Panc1 (cell line): ENCODE measurements around the gene ZYG11B. TPM values are rescaled to one million over a fixed set of nuclear protein-coding genes. Genes with fewer than 3 reads are reported as not detected.

Experiments used
- ATAC-seq: fragments of 200-7000 bp; cut with Tn5 transposase; 2 replicates; pipeline ENCODE4 v1.9.1; 2020; ENCODE audit warnings: mild to moderate bottlenecking, moderate library complexity
- BruUV-seq: library from RNA; stranded (reverse); fragments of 400-500 nt; replicated peaks from 2 replicates; lab custom pipeline; 2021; lab: Mats Ljungman, UMichigan
- CTCF ChIA-PET: fragments of 300-600 bp; sonication (Branson Sonifier 250); formaldehyde crosslinking; loops from one replicate; lab custom pipeline; 2022; ENCODE audit warnings: antibody characterized with exemption; lab: Charles Lee
- POLR2A ChIA-PET: fragments of 300-600 bp; sonication (Branson Sonifier 250); formaldehyde crosslinking; loops from one replicate; lab custom pipeline; 2022; ENCODE audit warnings: antibody characterized with exemption; lab: Charles Lee
- DNase-seq: peaks from one replicate; pipeline ENCODE4 v3.0.0-alpha.2; 2010; ENCODE audit warnings: low read depth, low spot score
- H3K27ac ChIP-seq: 2 replicates; pipeline ENCODE4 v1.5.1; 2011; ENCODE audit warnings: mild to moderate bottlenecking, low read length, inconsistent platforms
- H3K27me3 ChIP-seq: fragments of 200-500 bp; sonication (Bioruptor generic); 2 replicates; pipeline ENCODE4 v1.6.0; 2014; ENCODE audit warnings: low read length, inconsistent platforms; ENCODE audit not compliant: control insufficient read depth, insufficient read depth
- H3K36me3 ChIP-seq: fragments of 200-500 bp; sonication (Bioruptor generic); 2 replicates; pipeline ENCODE4 v1.5.1; 2014; ENCODE audit warnings: inconsistent platforms, mild to moderate bottlenecking, low read length, moderate library complexity; ENCODE audit not compliant: control insufficient read depth, insufficient read depth
- H3K4me1 ChIP-seq: 2 replicates; pipeline ENCODE4 v1.5.1; 2011; ENCODE audit warnings: inconsistent platforms, mild to moderate bottlenecking, low read length, moderate library complexity; ENCODE audit not compliant: control insufficient read depth, insufficient read depth
- H3K4me3 ChIP-seq, 2 experiments: 2 replicates each; pipeline ENCODE4 v1.5.1; 2011 to 2012; ENCODE audit warnings: low read depth in 2 of 2, low read length in 2 of 2, mild to moderate bottlenecking in 2 of 2, inconsistent platforms in 1 of 2, moderate library complexity in 1 of 2
- H3K9me3 ChIP-seq: fragments of 200-500 bp; sonication (Bioruptor generic); 2 replicates; pipeline ENCODE4 v1.5.1; 2014; ENCODE audit warnings: low read depth, mild to moderate bottlenecking, inconsistent platforms, low read length, moderate library complexity; ENCODE audit not compliant: control insufficient read depth, insufficient read depth
- CTCF ChIP-seq: fragments of 450-650 bp; IDR thresholded peaks from 2 replicates; pipeline ENCODE4 v1.5.1; 2017; ENCODE audit warnings: mild to moderate bottlenecking
- POLR2AphosphoS5 ChIP-seq: IDR thresholded peaks from 2 replicates; pipeline ENCODE4 v1.6.1; 2012; ENCODE audit warnings: mild to moderate bottlenecking, low read depth, low read length, moderate library complexity
- SIN3A ChIP-seq: IDR thresholded peaks from 2 replicates; pipeline ENCODE4 v1.6.1; 2012; ENCODE audit warnings: low read depth, mild to moderate bottlenecking, low read length, moderate library complexity, borderline replicate concordance; ENCODE audit not compliant: insufficient read depth
- TCF7L2 ChIP-seq: IDR thresholded peaks from 2 replicates; pipeline ENCODE4 v1.6.1; 2011; ENCODE audit warnings: mild to moderate bottlenecking, low read depth, low read length, inconsistent platforms
- in situ Hi-C: cut with HindIII; loops from 2 replicates; pipeline ENCODE4 v1.10.0; 2016; ENCODE audit warnings: low sequenced_read_pairs, low pct_unique_long_range_greater_than_20kb
- intact Hi-C: fragments of 100-400 bp; cut with micrococcal nuclease; formaldehyde crosslinking; loops from one replicate; pipeline ENCODE4 v1.10.0; 2022; ENCODE audit not compliant: unreplicated experiment
- total RNA-seq: library from RNA; stranded (reverse); gene quantifications from one replicate; pipeline ENCODE4 v1.2.1, GENCODE V29; 2021; ENCODE audit not compliant: unreplicated experiment
- TF ChIP-seq, protein P1 (sequence below), 2 experiments: IDR thresholded peaks; 2 replicates each; pipeline ENCODE4 v1.6.1; 2011 to 2012; ENCODE audit warnings: low read depth in 2 of 2, control low read depth in 1 of 2, low read length in 1 of 2, mild to moderate bottlenecking in 1 of 2, moderate library complexity in 1 of 2; ENCODE audit not compliant: insufficient read depth in 1 of 2

ZYG11B gene
- total RNA-seq, 1 experiment from 2014 or later = 30.7 TPM

- POLR2A ChIA-PET = interaction anchor here (0.5 to 0.6 kb wide), 2 partner anchors 499 to 965 kb away, joined by 4 to 5 read pairs; no protein-coding TSS in a partner anchor
These were observed 32.4 kb upstream of the ZYG11B start for GRCh38 chr1:52693843-52694242.

GRCh38 chr1:52695627-52696026 is 30.6 kb upstream of the ZYG11B start:
- Histone ChIP-seq H3K27me3 (no peaks in the 10 kb centered on the region), H3K4me1 (peaks cover 10% of the 10 kb centered on the region), H3K9me3 (no peaks in the 10 kb centered on the region), H3K27ac (no peak overlapping the region), H3K4me3 (no peak overlapping the region), H3K36me3 (0 out of 2 replicates have a peak, but pooled peaks cover 4% of the 10 kb centered on the region)
- no peak for TF ChIP-seq POLR2AphosphoS5
- no peak for TF ChIP-seq SIN3A
- TF ChIP-seq, protein P1, sequence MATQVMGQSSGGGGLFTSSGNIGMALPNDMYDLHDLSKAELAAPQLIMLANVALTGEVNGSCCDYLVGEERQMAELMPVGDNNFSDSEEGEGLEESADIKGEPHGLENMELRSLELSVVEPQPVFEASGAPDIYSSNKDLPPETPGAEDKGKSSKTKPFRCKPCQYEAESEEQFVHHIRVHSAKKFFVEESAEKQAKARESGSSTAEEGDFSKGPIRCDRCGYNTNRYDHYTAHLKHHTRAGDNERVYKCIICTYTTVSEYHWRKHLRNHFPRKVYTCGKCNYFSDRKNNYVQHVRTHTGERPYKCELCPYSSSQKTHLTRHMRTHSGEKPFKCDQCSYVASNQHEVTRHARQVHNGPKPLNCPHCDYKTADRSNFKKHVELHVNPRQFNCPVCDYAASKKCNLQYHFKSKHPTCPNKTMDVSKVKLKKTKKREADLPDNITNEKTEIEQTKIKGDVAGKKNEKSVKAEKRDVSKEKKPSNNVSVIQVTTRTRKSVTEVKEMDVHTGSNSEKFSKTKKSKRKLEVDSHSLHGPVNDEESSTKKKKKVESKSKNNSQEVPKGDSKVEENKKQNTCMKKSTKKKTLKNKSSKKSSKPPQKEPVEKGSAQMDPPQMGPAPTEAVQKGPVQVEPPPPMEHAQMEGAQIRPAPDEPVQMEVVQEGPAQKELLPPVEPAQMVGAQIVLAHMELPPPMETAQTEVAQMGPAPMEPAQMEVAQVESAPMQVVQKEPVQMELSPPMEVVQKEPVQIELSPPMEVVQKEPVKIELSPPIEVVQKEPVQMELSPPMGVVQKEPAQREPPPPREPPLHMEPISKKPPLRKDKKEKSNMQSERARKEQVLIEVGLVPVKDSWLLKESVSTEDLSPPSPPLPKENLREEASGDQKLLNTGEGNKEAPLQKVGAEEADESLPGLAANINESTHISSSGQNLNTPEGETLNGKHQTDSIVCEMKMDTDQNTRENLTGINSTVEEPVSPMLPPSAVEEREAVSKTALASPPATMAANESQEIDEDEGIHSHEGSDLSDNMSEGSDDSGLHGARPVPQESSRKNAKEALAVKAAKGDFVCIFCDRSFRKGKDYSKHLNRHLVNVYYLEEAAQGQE (IDR thresholded peaks at IDR 0.05; ENCODE audit: insufficient read depth in 1 of 2, low read depth in 2 of 2, low read length in 1 of 2) = no peak
- TF ChIP-seq CTCF = no peak
- TF ChIP-seq TCF7L2 = no peak
- CTCF ChIA-PET = no interaction called here
- POLR2A ChIA-PET = no interaction called here
- ATAC-seq (no peak), DNase-seq (no peak)
- TSS peak; percentile 83 for BruUV-seq
- intact Hi-C loops = no loop called here
- in situ Hi-C loops = no loop called here

More at GRCh38 chr1:52693843-52694242, 32.4 kb upstream of the ZYG11B start:
- BruUV-seq = no TSS peak
- peaks cover 9% of the 10 kb centered on the region for H3K36me3 ChIP-seq
- intact Hi-C loops = no loop called here
- H3K27ac ChIP-seq = no peak overlapping the region
- ATAC-seq (no peak), DNase-seq (no peak)
- no peaks in the 10 kb centered on the region for H3K9me3 ChIP-seq
- TF ChIP-seq TCF7L2 (no peak), POLR2AphosphoS5 (no peak), CTCF (no peak)
- in situ Hi-C loops = no loop called here
- H3K4me1 ChIP-seq = peaks cover 7% of the 10 kb centered on the region
- no peaks in the 10 kb centered on the region for H3K27me3 ChIP-seq
- CTCF ChIA-PET = no interaction called here
- no peak overlapping the region for H3K4me3 ChIP-seq
